B cell (primary cell): Measurements from ENCODE around the gene TNMD. TPM values are rescaled to one million over a fixed set of nuclear protein-coding genes. Genes with fewer than 3 reads are reported as not detected.

ENCODE experiments used
- ATAC-seq: fragments of 200-7000 bp; cut with Tn5 transposase; one replicate; pipeline ENCODE4 v1.10.0; 2021; ENCODE audit warnings: low read depth, mild to moderate bottlenecking, moderate number of reproducible peaks, moderate library complexity
- CTCF ChIA-PET: fragments of 350-600 bp; sonication (Branson Sonifier 250); formaldehyde crosslinking; loops from one replicate; lab custom pipeline; 2021; ENCODE audit warnings: antibody characterized with exemption, inconsistent platforms; lab: Charles Lee
- POLR2A ChIA-PET: fragments of 350-600 bp; sonication (Branson Sonifier 250); formaldehyde crosslinking; loops from one replicate; lab custom pipeline; 2021; ENCODE audit warnings: antibody characterized with exemption; lab: Charles Lee
- DNase-seq: peaks from one replicate; pipeline ENCODE4 v3.0.0; 2013
- H2AFZ ChIP-seq: 2 replicates; pipeline ENCODE4 v1.6.1; 2012; ENCODE audit warnings: mild to moderate bottlenecking, low read depth, low read length; ENCODE audit not compliant: insufficient read depth, poor library complexity, severe bottlenecking
- H3K27ac ChIP-seq, 2 donors: 1 replicate in 1 of 2; 2 replicates in 1 of 2; pipeline ENCODE4 v1.5.1; 2012 to 2013; ENCODE audit warnings: low read length in 2 of 2, mild to moderate bottlenecking in 2 of 2, moderate library complexity in 1 of 2
- H3K27me3 ChIP-seq, 4 experiments: fragments of 200-600 bp in 1 of 4; sonication (generic) in 1 of 4; replicated peaks in 1 of 4; 1 replicate in 2 of 4; 2 replicates in 2 of 4; pipeline versions ENCODE4 v1.6.1 to v1.7.0; 2013 to 2016; ENCODE audit warnings: low read length in 3 of 4, mild to moderate bottlenecking in 2 of 4, mixed read lengths in 1 of 4, moderate library complexity in 1 of 4; ENCODE audit not compliant: insufficient read depth in 4 of 4, control insufficient read depth in 3 of 4; ENCODE audit errors: control extremely low read depth in 1 of 4
- H3K36me3 ChIP-seq, 2 experiments: replicated peaks in 1 of 2; 1 replicate in 1 of 2; 2 replicates in 1 of 2; pipeline versions ENCODE4 v1.6.1 to v1.7.1; 2013; ENCODE audit warnings: low read length in 1 of 2; ENCODE audit not compliant: insufficient read depth in 2 of 2, control insufficient read depth in 1 of 2; ENCODE audit errors: control extremely low read depth in 1 of 2, extremely low read depth in 1 of 2
- H3K4me1 ChIP-seq, 2 donors: fragments of 200-600 bp in 1 of 2; sonication (generic) in 1 of 2; 1 replicate in 1 of 2; 2 replicates in 1 of 2; pipeline versions ENCODE4 v1.5.1 to v1.6.1; 2013 to 2017; ENCODE audit warnings: low read length in 2 of 2; ENCODE audit not compliant: control insufficient read depth in 2 of 2, insufficient read depth in 2 of 2
- H3K4me2 ChIP-seq: replicated peaks from 2 replicates; pipeline ENCODE3; 2012; ENCODE audit warnings: mild to moderate bottlenecking, low read depth, low read length; ENCODE audit not compliant: poor library complexity, severe bottlenecking
- H3K4me3 ChIP-seq, 5 experiments: fragments of 200-600 bp in 1 of 5; sonication (generic) in 1 of 5; 1 replicate in 3 of 5; 2 replicates in 2 of 5; pipeline versions ENCODE4 v1.5.1 to v1.7.0; 2011 to 2016; ENCODE audit warnings: low read length in 4 of 5, mild to moderate bottlenecking in 4 of 5, low read depth in 2 of 5, control low read depth in 1 of 5, moderate library complexity in 1 of 5; ENCODE audit not compliant: insufficient read depth in 1 of 5; ENCODE audit errors: control extremely low read depth in 1 of 5, extremely low read depth in 1 of 5
- H3K79me2 ChIP-seq: fragments of 200-600 bp; sonication (generic); one replicate; pipeline ENCODE4 v1.6.0; 2016; ENCODE audit warnings: low read length; ENCODE audit not compliant: control insufficient read depth, insufficient read depth
- H3K9ac ChIP-seq: fragments of 200-600 bp; sonication (generic); 2 replicates; pipeline ENCODE4 v1.6.1; 2017; ENCODE audit warnings: mild to moderate bottlenecking, low read length, moderate library complexity
- H3K9me3 ChIP-seq, 3 donors: one replicate each; pipeline versions ENCODE4 v1.6.1 to v1.7.1; 2013; ENCODE audit warnings: low read length in 2 of 3; ENCODE audit not compliant: control insufficient read depth in 2 of 3, insufficient read depth in 1 of 3; ENCODE audit errors: control extremely low read depth in 1 of 3
- H4K20me1 ChIP-seq: 2 replicates; pipeline ENCODE4 v1.6.0; 2012; ENCODE audit warnings: mild to moderate bottlenecking, low read length; ENCODE audit not compliant: insufficient read depth, control insufficient read depth, poor library complexity, severe bottlenecking
- H3K27ac Mint-ChIP-seq: one replicate; pipeline ENCODE4 v1.8.0; 2021; ENCODE audit warnings: mixed read lengths
- H3K27me3 Mint-ChIP-seq: one replicate; pipeline ENCODE4 v1.8.0; 2021; ENCODE audit warnings: mixed read lengths
- H3K4me1 Mint-ChIP-seq: one replicate; pipeline ENCODE4 v1.8.0; 2021; ENCODE audit warnings: mixed read lengths
- H3K4me3 Mint-ChIP-seq: one replicate; pipeline ENCODE4 v1.8.0; 2021; ENCODE audit warnings: mixed read lengths
- H3K9me3 Mint-ChIP-seq: one replicate; pipeline ENCODE4 v1.8.0; 2022; ENCODE audit warnings: mixed read lengths; ENCODE audit not compliant: insufficient read depth
- EZH2 ChIP-seq: IDR thresholded peaks from 2 replicates; pipeline ENCODE4 v1.6.1; 2012; ENCODE audit warnings: borderline replicate concordance, low read depth, mild to moderate bottlenecking, moderate library complexity, low read length; ENCODE audit not compliant: insufficient read depth, poor library complexity, severe bottlenecking
- WGBS: methylation state at CpG from one replicate; pipeline ENCODE4 v1.1.5; 2013; ENCODE audit warnings: missing lambda C conversion rate; ENCODE audit not compliant: insufficient coverage; 5-methylcytosine and 5-hydroxymethylcytosine counted together
- intact Hi-C: fragments of 100-400 bp; cut with micrococcal nuclease; formaldehyde crosslinking; loops from one replicate; pipeline ENCODE4 v1.10.0; 2022
- polyA plus RNA-seq: library from polyadenylated mRNA; depleted of rRNA; stranded (reverse); fragments of >200 nt; gene quantifications from 2 replicates; pipeline ENCODE4 v1.2.3, GENCODE V29; 2012
- total RNA-seq, 2 donors: library from RNA; stranded (reverse); fragments of 120-200 nt in 1 of 2; gene quantifications; 1 replicate in 1 of 2; 2 replicates in 1 of 2; pipeline versions ENCODE4 v1.2.3 to v1.2.4, GENCODE V29; 2013 to 2022
- TF ChIP-seq, protein P1 (sequence below): fragments of 200-600 bp; IDR thresholded peaks from one replicate; pipeline ENCODE4 v1.8.0; 2022; ENCODE audit warnings: antibody characterized with exemption, mild to moderate bottlenecking

TNMD gene
- total and polyA plus RNA-seq, 2 donors (not counting 1 experiment from before 2014, with no cell fraction given): not detected

GRCh38 chrX:100586747-100587146, 2.0 kb downstream of the TNMD start:
- H3K4me3 ChIP-seq: no peak overlapping the region
- Mint-ChIP-seq H3K9me3 (no peaks in the 10 kb centered on the region), H3K27me3 (peaks cover 26% of the 10 kb centered on the region), H3K4me3 (no peak overlapping the region), H3K4me1 (peaks cover 7% of the 10 kb centered on the region), H3K27ac (no peak overlapping the region)
- no peak overlapping the region for H3K9ac ChIP-seq
- no peak overlapping the region for H3K27ac ChIP-seq
- CTCF ChIA-PET: no interaction called here
- H3K79me2 ChIP-seq: no peaks in the 10 kb centered on the region
- no peaks in the 10 kb centered on the region for H3K36me3 ChIP-seq
- H3K27me3 ChIP-seq: peaks cover 0 to 3% (median 0%) of the 10 kb centered on the region in 4 experiments
- no peaks in the 10 kb centered on the region for H3K9me3 ChIP-seq
- TF ChIP-seq, protein P1, sequence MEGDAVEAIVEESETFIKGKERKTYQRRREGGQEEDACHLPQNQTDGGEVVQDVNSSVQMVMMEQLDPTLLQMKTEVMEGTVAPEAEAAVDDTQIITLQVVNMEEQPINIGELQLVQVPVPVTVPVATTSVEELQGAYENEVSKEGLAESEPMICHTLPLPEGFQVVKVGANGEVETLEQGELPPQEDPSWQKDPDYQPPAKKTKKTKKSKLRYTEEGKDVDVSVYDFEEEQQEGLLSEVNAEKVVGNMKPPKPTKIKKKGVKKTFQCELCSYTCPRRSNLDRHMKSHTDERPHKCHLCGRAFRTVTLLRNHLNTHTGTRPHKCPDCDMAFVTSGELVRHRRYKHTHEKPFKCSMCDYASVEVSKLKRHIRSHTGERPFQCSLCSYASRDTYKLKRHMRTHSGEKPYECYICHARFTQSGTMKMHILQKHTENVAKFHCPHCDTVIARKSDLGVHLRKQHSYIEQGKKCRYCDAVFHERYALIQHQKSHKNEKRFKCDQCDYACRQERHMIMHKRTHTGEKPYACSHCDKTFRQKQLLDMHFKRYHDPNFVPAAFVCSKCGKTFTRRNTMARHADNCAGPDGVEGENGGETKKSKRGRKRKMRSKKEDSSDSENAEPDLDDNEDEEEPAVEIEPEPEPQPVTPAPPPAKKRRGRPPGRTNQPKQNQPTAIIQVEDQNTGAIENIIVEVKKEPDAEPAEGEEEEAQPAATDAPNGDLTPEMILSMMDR: no peak
- no peak for TF ChIP-seq EZH2
- no peak overlapping the region for H2AFZ ChIP-seq
- WGBS: 80% methylated on average over 1 of the region's 2 CpGs
- DNase-seq (no peak), ATAC-seq (no peak)
- H3K4me2 ChIP-seq: no peak overlapping the region
- H4K20me1 ChIP-seq: no peaks in the 10 kb centered on the region
- intact Hi-C loops: no loop called here
- H3K4me1 ChIP-seq: no peaks in the 10 kb centered on the region
- POLR2A ChIA-PET: no interaction called here

GRCh38 chrX:100587861-100588260, 3.1 kb downstream of the TNMD start:
- POLR2A ChIA-PET: no interaction called here
- intact Hi-C loops: no loop called here
- WGBS: no CpG with 5 or more reads among the region's 2 CpGs

More at GRCh38 chrX:100587861-100588260, 3.1 kb downstream of the TNMD start:
- Mint-ChIP-seq H3K4me3 (no peak overlapping the region), H3K27me3 (peaks cover 17% of the 10 kb centered on the region), H3K9me3 (no peaks in the 10 kb centered on the region), H3K4me1 (peaks cover 7% of the 10 kb centered on the region), H3K27ac (no peak overlapping the region)
- Histone ChIP-seq H3K36me3 (no peaks in the 10 kb centered on the region), H3K9me3 (no peaks in the 10 kb centered on the region), H4K20me1 (no peaks in the 10 kb centered on the region), H3K4me3 (no peak overlapping the region), H3K9ac (no peak overlapping the region), H2AFZ (no peak overlapping the region), H3K4me2 (no peak overlapping the region), H3K27me3 (peaks cover 0 to 3% (median 0%) of the 10 kb centered on the region in 4 experiments), H3K27ac (no peak overlapping the region), H3K4me1 (no peaks in the 10 kb centered on the region), H3K79me2 (no peaks in the 10 kb centered on the region)
- TF ChIP-seq EZH2: no peak
- TF ChIP-seq, protein P1: no peak
- ATAC-seq: no peak
- no peak for DNase-seq
- CTCF ChIA-PET: no interaction called here
